ENCODE results near the gene LYPLA2. TPM values are rescaled to one million over a fixed set of nuclear protein-coding genes. Genes with fewer than 3 reads are reported as not detected.

Gene LYPLA2
- total RNA-seq = 68.6 TPM

DNA sequence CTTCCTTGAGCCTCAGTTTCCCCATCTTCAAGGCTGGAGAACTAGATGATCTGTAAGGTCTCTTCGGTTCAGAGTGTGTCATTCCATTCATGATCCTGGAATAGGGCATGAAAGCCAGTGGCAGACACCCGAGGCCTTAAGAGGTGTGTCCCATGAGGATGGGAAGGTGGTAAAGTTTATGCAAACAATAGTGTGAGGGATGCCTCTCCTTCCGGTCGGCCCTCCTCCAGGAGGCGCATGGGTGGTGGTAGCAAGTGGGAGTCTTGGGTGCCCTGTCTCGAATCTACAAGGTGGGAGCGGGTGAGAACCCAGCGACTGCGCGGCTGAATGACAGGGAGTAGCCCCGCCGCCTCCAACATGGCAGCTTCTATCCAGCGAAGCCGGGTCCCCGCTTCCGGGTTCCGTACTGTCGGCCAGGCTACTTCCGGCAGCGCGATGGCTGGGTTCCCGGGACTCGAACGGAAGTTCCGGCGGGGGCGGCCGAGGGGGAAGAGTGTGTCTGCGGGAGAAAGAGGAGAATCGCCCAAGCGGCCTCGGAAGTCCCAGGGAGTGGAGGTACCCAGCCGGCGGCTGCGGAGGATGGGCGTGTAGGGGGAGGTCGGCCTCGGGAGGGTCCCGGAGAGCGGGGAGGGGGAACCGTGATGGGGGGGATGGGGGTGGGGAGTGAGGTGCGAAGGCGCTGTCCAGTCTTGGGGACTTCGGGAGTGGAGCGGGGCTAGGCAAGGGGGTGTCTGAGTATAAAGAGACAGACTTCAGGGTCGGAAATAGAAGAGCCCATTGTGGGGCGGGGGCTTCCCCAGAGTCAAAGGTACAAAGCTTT is at the start of gene LYPLA2:
Gene LYPLA2, plus strand, starts transcription at position 450 of the 820 bp plus-strand sequence. CDS start 1,538 bp downstream, outside the sequence.
- DNase-seq (ENCODE audit: low spot score) = peak; percentile 95

DNA sequence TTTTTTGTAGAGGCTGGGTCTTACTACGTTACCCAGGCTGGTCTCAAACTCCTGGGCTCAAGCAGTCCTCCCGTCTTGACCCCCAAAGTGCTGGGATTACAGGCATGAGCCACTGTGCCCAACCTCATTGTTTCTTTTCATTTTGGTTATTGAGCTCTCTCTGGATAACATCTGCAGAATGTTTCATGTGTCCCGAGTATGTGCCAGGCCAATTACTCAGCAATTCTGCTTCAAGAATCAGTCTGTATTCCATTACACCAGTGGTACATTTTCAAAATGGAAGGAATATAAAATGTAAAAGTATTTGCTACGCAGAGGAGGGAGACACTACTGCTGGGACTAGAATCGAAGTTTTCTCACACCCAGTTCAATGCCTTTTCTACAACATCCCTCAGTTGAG is 49.3 kb upstream of the LYPLA2 start:
- DNase-seq (ENCODE audit: low spot score) = no peak

DNA sequence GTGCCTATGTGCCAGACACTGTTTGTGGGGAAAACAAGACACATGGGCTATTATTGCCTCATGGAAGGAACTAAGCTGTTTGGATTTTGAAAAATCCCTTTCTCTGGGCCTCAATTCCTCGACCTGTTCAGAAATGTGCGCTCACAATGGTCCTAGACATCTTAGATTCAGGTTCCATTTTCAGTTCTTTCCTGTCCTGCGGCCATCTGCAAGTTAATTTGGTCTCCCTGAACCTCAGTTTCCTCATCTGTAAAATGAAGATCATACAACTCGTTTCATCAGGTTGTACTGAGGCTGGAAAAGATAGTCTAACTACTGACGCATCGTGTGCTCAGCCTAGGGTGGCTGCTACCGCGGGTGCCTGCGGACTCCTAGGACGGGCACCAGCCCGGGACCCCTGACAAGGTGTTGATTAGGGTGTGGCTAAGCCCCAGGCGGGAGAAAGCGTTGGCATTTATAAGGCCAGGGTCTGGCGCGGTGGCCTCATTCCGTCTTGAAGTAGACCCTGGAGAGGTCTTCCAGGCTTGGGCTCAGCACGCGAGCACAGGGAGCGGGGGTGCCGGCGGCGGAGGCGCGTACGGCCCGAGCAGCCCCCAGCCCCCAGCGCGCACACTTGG is 48.2 kb upstream of the LYPLA2 start:
- peak; percentile 49 for DNase-seq (ENCODE audit: low spot score)

DNA sequence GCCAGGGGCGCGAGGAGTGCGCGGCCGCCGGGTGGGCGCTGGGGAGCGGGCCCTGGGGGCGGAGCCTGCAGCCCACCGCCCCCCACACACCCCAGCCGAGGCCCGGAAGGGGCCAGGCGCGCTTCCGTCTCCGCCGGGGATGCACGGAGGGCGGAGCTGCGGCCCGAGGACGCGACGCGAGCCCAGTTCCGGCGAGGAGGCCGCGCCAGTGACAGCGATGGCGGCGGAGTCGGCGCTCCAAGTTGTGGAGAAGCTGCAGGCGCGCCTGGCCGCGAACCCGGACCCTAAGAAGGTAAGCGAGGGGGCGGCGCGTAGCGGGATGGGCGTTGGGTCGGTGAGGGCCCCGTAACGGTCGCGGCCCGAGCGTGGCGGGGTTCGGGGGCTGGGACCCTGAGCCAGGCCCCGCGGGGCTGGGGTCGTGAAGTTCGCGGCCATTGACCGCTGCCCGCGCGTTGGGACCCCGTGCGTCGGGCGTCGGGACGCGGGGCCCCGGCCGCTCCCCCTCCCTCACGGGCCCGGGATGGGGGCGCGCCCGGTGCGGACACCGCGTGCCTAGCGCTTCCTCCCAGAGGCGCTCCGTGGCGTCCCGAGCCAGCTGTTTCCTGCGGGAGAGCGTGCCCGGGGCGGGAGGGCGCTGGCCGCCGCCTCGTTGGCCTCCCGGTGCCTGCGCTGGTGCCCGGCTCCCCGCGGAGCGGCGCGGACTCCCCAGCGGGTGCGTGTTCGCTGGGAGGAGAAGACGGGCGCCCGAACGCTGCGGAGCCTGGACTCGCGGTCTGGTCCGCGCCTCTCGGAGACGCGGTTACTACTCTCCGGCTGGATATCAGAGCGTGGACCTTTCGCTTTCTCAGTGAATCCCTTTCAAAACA is 47.4 kb upstream of the LYPLA2 start, which contains the start of gene ELOA:
Gene ELOA, plus strand, starts transcription at position 185 of the 866 bp plus-strand sequence. Its CDS starts 33 bp downstream, at position 218.
- peak; percentile 79 for DNase-seq (ENCODE audit: low spot score)

DNA sequence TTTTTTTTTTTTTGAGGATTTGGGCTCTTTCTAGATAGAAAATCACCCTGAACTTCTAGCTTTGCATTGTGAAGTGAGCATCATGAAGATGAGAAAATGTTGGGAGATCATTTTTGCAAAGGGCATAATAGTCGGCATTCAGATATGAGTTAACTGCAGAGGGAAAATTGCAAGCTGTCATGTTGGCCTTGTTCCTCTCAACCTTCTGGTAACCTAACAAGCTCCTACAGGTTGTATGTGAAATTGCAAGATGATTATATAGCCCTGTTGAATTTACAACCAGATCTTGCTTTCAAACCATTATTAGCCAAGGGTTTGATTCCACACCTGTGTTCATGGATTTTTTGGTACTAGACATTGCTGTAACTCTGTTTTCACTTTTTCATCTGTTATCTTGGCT is 45.4 kb upstream of the LYPLA2 start:
- DNase-seq (ENCODE audit: low spot score) = no peak

DNA sequence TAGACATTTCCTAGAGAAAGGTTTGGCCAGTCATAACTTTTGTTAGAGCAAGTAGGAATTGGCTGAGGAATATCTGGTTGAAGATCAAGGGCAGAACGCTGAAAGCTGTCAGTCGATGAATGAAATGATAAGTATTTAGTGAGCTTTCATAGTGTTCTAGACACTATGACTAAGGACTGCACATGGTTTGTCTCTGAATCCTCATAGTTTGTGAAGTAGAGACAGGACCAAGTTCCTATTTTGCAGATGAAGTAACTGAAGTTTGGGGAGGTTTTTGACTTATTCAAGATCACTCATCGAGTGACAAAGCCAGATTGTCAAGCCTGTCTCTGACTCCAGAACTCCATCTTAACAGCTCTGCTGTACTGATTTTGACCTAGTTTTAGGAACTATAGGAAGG is 42.9 kb upstream of the LYPLA2 start:
- no peak for DNase-seq (ENCODE audit: low spot score)

DNA sequence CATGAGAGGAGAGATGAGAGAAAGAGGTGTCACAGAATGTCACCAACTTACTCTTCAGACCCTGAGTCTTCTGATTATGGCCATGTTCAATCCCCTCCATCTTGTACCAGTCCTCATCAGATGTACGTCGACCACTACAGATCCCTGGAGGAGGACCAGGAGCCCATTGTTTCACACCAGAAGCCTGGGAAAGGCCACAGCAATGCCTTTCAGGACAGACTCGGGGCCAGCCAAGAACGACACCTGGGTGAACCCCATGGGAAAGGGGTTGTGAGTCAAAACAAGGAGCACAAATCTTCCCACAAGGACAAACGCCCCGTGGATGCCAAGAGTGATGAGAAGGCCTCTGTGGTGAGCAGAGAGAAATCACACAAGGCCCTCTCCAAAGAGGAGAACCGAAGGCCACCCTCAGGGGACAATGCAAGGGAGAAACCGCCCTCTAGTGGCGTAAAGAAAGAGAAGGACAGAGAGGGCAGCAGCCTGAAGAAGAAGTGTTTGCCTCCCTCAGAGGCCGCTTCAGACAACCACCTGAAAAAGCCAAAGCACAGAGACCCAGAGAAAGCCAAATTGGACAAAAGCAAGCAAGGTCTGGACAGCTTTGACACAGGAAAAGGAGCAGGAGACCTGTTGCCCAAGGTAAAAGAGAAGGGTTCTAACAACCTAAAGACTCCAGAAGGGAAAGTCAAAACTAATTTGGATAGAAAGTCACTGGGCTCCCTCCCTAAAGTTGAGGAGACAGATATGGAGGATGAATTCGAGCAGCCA is 39.7 kb upstream of the LYPLA2 start:
- no peak for DNase-seq (ENCODE audit: low spot score)

DNA sequence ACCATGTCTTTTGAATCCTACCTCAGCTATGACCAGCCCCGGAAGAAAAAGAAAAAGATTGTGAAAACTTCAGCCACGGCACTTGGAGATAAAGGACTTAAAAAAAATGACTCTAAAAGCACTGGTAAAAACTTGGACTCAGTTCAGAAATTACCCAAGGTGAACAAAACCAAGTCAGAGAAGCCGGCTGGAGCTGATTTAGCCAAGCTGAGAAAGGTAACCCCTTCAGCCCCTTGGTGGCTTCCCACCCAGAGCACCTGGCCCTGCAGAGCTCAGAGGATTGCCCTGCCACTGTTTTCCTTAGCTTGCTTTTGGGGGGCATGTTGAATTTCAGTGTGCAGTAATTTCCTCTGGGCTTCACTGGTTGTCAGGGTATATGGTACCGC is 39.1 kb upstream of the LYPLA2 start:
- DNase-seq (ENCODE audit: low spot score) = no peak

DNA sequence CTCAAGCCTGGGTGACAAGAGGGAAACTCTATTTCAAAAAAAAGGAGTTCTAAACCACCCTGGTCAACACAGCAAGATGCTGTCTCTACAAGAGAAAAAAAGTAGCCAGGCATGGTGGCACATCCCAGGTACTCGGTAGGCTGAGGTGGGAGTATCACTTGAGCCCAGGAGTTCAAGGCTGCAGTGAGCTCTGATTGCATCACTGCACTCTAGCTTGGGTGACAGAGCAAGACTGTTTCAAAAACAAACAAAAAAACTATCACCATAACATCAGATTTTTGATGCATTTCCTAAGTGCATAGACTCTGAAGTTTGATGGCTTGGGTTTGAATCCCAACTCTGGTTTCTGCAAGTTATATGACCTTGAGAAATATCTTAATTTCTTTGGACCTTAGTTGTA is 38.0 kb upstream of the LYPLA2 start:
- DNase-seq (ENCODE audit: low spot score) = no peak

DNA sequence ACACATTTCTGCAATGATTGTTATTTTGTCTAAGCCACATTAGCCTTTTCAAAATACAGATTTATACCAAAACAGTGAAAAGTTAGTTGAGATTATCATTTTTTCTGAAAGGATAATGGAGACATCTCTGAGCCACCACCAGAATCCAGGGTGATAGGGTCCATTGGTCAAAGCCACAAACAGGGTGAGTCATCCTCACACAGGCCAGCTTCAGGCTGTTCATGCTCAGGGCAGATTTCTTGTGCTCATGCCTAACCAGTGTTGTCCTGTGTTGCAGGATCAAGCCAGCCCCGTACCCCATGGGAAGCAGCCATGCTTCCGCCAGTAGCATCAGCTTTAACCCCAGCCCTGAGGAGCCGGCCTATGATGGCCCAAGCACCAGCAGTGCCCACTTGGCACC is 34.3 kb upstream of the LYPLA2 start:
- no peak for DNase-seq (ENCODE audit: low spot score)

DNA sequence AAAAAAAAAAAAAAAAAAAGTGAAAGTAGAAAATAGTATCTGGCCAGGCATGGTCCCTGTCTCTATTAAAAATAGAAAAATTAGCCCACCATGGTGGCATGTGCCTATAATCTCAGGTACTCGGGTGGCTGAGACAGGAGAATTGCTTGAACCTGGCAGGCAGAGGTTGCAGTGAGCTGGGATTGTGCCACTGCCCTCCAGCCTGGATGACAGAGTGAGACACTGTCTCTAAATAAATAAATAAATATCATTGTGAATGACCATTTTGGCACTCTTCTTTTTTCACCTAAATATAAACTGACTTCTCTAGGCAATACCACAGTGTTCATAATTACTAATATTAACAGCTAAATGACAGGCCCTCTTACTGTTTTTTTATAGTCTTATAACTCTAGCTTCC is 33.1 kb upstream of the LYPLA2 start:
- no peak for DNase-seq (ENCODE audit: low spot score)

DNA sequence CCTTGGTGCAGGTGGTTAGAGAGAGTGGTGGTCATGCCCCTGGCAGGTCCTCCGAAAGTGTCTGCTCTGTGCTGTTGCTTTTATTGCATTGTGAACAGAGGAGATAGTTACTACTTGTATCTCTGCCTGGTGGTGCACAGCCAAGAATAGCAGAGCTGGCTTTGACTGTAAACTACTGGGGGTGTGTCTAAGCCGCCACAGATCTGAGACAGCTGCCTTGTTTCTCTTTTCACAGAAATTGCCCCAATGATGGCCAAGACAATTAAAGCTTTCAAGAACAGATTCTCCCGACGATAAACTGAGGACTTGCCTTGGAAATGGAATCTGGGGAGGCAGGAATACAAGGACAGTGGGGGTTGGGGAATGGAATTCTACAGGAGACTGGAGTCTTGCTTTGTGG is 31.7 kb upstream of the LYPLA2 start:
- DNase-seq (ENCODE audit: low spot score) = no peak

DNA sequence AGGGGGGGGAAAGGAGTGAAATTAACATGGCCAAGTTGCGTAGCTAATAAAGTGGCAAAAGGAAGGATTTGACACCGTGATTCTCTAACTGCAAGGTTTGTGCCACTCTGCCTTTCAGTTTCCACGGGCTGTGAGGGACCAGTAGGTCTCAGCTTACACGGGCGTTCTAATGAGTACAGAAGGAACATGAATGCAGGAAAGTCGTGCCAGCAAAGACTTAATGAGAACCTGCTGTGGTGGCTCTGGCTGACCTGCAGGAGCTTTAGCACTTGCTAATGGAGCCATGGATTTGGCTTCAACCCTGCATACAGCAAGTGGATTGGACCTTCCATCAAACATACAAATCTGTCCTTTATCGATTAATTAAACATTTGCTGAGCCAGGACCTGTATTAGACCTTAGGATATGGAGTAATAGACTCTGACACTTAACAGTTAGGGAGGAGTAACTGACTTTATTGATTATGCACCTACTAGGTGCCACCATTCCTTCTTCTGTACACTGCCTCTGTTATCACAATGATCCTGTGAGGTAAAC is 27.8 kb upstream of the LYPLA2 start:
- DNase-seq (ENCODE audit: low spot score) = no peak

DNA sequence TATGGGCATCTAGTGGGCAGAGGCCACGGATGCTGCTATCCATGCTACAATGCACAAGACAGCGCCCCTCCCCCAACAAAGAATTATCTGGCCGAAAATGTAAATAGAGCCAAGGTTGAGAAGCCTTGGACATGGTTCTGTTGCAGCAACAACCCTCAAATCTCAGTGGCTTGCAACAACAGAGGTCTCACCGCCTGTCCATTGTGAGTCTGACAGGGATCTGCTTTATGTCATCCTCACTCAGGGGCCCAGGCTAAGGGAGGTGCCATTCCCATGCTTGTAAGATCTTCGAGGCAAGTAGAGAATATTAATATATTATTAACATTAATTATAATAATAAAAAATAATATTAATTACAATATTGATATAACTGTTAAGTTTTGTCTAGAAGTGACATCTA is 22.2 kb upstream of the LYPLA2 start:
- DNase-seq (ENCODE audit: low spot score) = no peak

DNA sequence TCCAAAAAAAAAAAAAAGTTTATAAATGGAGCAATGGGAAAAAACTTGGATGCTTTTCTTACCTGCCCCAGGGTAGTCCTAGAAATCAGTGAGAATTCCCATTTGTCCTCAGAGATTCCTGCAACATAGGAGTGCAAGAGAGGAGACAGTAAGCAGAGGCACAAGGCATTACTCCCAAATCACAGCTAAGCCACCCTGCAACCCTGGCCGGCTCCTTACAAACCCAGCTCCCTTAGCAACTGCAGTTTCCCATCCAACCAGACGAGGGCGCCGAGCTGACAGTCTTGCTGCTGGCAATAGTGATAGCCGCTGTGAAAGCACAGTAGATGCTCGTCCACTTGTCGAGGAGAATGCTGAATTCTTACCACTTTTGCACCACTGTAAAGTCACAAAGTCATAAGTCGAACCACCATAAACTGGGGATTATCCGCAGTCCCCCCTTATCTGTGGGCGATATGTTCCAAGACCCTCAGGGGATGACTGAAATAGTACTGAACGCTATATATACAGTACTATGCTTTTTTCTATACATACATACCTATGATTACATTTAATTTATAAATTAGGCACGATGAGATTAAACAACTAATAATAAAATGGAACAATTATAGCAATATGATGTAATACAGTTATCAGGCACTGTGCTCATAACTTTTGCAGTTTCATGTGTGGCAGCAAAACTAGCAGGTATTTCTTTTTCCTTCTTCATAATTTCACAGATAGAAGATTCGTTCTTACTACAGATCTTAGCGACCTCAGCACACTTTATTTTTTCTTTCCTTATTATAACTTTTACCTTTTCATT is 18.7 kb upstream of the LYPLA2 start:
- peak; percentile 88 for DNase-seq (ENCODE audit: low spot score)

DNA sequence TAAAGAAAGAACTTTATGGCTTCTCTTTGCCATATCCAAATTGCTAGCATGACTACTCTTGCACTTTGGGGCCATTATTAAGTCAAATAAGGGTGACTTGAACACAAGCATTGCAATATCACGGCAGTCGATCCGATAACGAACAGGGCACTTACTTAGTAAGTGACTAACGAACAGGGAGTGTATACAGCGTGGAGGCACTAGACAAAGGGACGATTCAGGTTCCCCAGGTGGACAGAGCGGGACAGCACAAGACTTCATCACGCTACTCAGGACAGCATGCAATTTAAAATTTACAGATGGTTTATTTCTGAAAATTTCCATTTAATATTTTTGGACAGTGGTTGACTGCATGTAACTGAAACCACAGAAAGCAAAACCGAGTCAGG is 18.1 kb upstream of the LYPLA2 start:
- no peak for DNase-seq (ENCODE audit: low spot score)

DNA sequence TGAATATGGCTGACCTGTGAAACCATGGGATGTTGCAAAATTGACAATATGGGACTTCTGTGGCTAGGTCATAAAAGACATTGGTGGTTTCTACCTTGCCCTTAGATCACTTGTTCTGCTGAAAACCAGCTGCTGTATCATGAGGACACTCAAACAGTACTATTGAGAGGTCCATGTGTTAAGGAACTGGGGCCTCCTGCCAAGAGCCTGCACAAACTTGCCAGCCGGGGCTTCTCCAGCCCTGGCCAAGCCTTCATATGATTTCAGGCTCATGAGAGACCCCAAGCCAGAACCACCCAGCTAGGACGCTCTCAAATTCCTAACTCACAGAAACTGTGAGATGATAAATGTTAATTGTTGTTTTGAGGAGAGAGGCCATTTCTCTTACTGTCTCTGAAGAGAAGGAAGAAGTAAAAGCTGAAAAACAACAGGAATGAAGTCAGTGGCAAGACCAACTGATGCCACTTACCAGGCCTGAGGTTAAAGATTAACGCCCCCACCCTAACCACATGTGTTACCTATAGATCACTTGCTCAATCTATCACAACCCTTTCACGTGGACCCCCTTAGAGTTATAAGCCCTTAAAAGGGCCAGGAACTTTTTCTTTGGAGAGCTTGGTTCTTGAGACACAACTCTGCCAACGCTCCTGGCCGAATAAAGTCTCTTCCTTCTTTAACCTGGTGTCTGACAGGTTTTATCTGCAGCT is 16.6 kb upstream of the LYPLA2 start:
- no peak for DNase-seq (ENCODE audit: low spot score)

DNA sequence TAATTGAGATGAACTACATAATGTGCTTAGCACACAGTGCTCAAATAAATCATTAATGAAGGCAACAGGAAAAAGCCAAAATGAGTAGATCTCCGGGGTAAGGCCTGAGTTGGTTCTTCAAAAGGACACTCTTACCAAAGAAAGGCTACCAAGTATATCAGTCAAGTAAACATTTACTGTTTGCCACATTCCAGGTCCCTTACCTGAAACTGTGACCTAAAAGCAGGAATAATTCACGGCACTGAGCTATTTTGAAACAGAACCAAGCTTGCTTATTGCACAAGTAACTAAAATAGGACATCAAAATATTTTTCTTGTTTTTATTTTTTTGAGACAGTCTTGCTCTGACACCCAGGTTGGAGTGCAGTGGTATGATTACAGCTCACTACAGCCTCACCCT is 14.7 kb upstream of the LYPLA2 start:
- no peak for DNase-seq (ENCODE audit: low spot score)

DNA sequence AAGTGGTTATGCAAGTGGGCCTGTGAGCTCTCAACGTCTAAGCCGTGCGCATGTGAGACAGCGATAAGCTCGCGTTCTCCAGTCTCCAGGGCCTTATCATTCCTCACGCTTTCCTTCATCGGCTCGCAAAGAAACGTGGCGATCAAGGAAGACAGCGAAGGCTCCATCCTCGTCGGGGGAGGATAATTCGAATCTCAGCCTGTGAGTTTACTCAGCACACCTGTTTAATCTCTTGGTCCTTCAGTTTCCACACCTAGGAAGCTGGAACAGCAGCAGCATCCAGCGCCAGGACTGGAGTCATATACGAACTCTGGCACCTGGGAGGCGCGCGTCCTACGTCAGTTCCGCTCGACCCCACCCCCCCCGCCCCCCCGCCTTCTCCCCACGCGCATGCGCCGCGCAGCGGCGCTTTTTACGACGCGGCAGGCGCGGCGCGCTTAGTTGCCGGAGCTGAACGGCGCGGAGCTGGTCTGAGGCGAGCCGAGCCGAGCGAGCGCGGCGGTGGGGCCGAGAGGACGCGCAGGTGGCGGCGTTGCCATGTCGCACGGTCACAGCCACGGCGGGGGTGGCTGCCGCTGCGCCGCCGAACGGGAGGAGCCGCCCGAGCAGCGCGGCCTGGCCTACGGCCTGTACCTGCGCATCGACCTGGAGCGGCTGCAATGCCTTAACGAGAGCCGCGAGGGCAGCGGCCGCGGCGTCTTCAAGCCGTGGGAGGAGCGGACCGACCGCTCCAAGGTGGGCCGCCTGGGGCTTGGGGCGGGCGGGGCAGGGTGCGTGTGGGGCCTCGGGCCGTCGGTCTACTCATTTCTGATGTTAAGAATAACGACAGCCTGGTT is 12.7 kb upstream of the LYPLA2 start, which contains the start of gene PITHD1:
Gene PITHD1, plus strand, starts transcription at position 440 of the 836 bp plus-strand sequence. Its CDS starts 98 bp downstream, at position 538.
- DNase-seq (ENCODE audit: low spot score) = peak; percentile 82
